CD4-positive, alpha-beta memory T cell (primary cell): ENCODE measurements around the gene MICB. TPM values are rescaled to one million over a fixed set of nuclear protein-coding genes. Genes with fewer than 3 reads are reported as not detected.

Experiments
- CTCF ChIA-PET: fragments of 350-600 bp; sonication (Branson Sonifier 250); formaldehyde crosslinking; loops from one replicate; lab custom pipeline; 2021; ENCODE audit warnings: inconsistent platforms; ENCODE audit not compliant: partially characterized antibody; lab: Charles Lee
- POLR2A ChIA-PET: fragments of 350-600 bp; sonication (Branson Sonifier 250); formaldehyde crosslinking; loops from one replicate; lab custom pipeline; 2021; ENCODE audit not compliant: partially characterized antibody; lab: Charles Lee
- DNase-seq, 5 donors: peaks; one replicate each; pipeline versions ENCODE4 v3.0.0 to v3.0.0-alpha.2; 2020 to 2022; ENCODE audit warnings: mixed read lengths in 1 of 5
- H3K27ac ChIP-seq: one replicate; pipeline ENCODE4 v1.7.0; 2013; ENCODE audit warnings: low read depth, low read length
- H3K27me3 ChIP-seq: 2 replicates; pipeline ENCODE4 v1.7.0; 2013; ENCODE audit warnings: mild to moderate bottlenecking, low read length, moderate library complexity; ENCODE audit not compliant: insufficient read depth
- H3K36me3 ChIP-seq: 2 replicates; pipeline ENCODE4 v1.7.0; 2013; ENCODE audit warnings: mild to moderate bottlenecking, low read length, moderate library complexity; ENCODE audit not compliant: insufficient read depth
- H3K4me1 ChIP-seq: 2 replicates; pipeline ENCODE4 v1.7.0; 2013; ENCODE audit warnings: mild to moderate bottlenecking, low read length, moderate library complexity; ENCODE audit not compliant: insufficient read depth
- H3K4me3 ChIP-seq, 2 donors: one replicate each; pipeline ENCODE4 v1.7.0; 2013; ENCODE audit warnings: low read length in 2 of 2, mild to moderate bottlenecking in 1 of 2
- H3K9me3 ChIP-seq, 2 donors: one replicate each; pipeline ENCODE4 v1.7.0; 2013; ENCODE audit warnings: low read length in 2 of 2, control low read depth in 1 of 2; ENCODE audit not compliant: control insufficient read depth in 1 of 2
- H3K27ac Mint-ChIP-seq, 7 donors: one replicate each; pipeline ENCODE4 v1.8.0; 2020 to 2021; ENCODE audit warnings: mixed read lengths in 7 of 7, mild to moderate bottlenecking in 6 of 7, inconsistent platforms in 3 of 7, moderate library complexity in 3 of 7
- H3K27me3 Mint-ChIP-seq, 2 donors: one replicate each; pipeline ENCODE4 v1.8.0; 2020 to 2021; ENCODE audit warnings: mixed read lengths in 2 of 2
- H3K36me3 Mint-ChIP-seq, 2 donors: one replicate each; pipeline ENCODE4 v1.8.0; 2020 to 2021; ENCODE audit warnings: mixed read lengths in 2 of 2, inconsistent platforms in 1 of 2, mild to moderate bottlenecking in 1 of 2
- H3K4me1 Mint-ChIP-seq, 4 donors: one replicate each; pipeline ENCODE4 v1.8.0; 2020 to 2021; ENCODE audit warnings: mixed read lengths in 4 of 4, mild to moderate bottlenecking in 1 of 4
- H3K4me3 Mint-ChIP-seq, 8 donors: one replicate each; pipeline ENCODE4 v1.8.0; 2020 to 2021; ENCODE audit warnings: mixed read lengths in 8 of 8, mild to moderate bottlenecking in 7 of 8, moderate library complexity in 6 of 8, inconsistent platforms in 3 of 8
- H3K9me3 Mint-ChIP-seq, 8 donors: one replicate each; pipeline ENCODE4 v1.8.0; 2020 to 2021; ENCODE audit warnings: mixed read lengths in 8 of 8, mild to moderate bottlenecking in 5 of 8, inconsistent platforms in 3 of 8, moderate library complexity in 1 of 8
- intact Hi-C: fragments of 100-400 bp; cut with micrococcal nuclease; formaldehyde crosslinking; loops from one replicate; pipeline ENCODE4 v1.15.1; 2023
- polyA plus RNA-seq, 2 donors: library from polyadenylated mRNA; unstranded; fragments of 300-500 nt; fragmentation: Illumina TruSeq; gene quantifications; one replicate each; pipeline ENCODE4 v1.2.3, GENCODE V29; 2021
- total RNA-seq, 2 experiments: library from RNA; stranded (reverse); gene quantifications; one replicate each; pipeline ENCODE4 v1.2.3, GENCODE V29; 2021

The MICB gene
- total and polyA plus RNA-seq, 4 experiments from 2014 or later = 8.0 to 26.3 (median 16.5) TPM

DNA sequence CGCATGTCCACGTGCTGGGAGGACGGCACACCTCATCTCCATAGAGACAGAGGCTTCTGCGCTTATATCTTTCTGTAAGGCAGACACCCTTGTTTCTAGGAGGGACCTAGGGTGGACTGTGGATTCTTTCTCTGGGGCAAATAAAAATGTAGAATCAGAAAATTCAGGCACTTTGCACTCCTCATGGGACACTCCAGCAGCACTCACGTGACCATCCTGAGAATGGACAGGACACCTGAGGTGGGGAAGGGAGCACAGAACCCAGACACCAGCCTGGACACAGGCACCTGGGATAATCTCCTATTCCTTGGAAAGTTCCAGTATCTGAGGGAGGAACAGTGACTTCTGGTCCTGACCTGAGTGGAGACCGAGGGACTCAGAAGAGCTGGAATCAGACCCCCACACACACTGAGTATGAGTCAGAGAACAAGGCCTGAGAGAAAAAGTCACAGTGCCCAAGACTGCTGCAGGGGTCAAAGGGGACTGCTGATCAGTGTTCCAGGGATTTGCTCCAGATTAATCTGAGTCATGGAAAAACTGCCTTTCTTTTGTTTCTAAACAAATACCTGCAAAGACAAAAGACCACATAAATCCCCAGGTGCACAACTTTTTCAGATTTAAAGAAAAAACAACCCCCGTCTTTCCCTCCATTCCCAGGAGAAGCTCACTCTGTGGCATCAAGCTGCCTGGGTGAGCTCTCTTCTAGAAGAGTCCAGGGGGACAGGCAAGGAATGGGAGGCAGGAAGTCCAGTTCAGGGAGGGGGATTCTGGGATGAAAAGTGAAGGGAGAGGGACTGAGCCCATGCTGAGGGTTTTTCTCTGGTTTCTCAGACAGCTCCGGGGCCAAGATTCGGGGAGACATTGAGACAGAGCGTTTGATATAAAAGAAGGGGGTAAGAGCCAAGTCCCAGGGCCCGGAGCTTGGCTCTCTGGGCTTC, 35.6 kb upstream of the MICB start:
- H3K9me3 ChIP-seq = no peaks in the 10 kb centered on the region
- no peak for DNase-seq
- H3K4me1 ChIP-seq = peaks cover 46% of the 10 kb centered on the region
- Mint-ChIP-seq H3K4me1 (peaks cover 39 to 64% (median 52%) of the 10 kb centered on the region in 4 donors), H3K9me3 (peaks cover 0 to 1% (median 0%) of the 10 kb centered on the region in 8 donors), H3K27ac (peak overlapping the region; percentile 99 to 100 (median 100)), H3K36me3 (peaks cover 18 to 47% of the 10 kb centered on the region in 2 donors), H3K4me3 (peak overlapping the region; percentile 97 to 100 (median 100)), H3K27me3 (no peaks in the 10 kb centered on the region)
- no peaks in the 10 kb centered on the region for H3K27me3 ChIP-seq
- peak overlapping the region; percentile 99 for H3K27ac ChIP-seq
- intact Hi-C loops = no loop called here
- peaks cover 5% of the 10 kb centered on the region for H3K36me3 ChIP-seq
- H3K4me3 ChIP-seq = peak overlapping the region; percentile 82 to 85
- CTCF ChIA-PET = interaction anchor here (0.8 to 1.7 kb wide), 5 partner anchors 10 to 333 kb away, joined by 3 to 5 read pairs (median 3); no protein-coding TSS in a partner anchor
- POLR2A ChIA-PET = interaction anchor here (0.7 to 3.7 kb wide), 20 partner anchors 9 to 510 kb away, joined by 3 to 33 read pairs (median 4); partner anchors contain the start of genes BAG6, DDX39B, DXO and LTB

DNA sequence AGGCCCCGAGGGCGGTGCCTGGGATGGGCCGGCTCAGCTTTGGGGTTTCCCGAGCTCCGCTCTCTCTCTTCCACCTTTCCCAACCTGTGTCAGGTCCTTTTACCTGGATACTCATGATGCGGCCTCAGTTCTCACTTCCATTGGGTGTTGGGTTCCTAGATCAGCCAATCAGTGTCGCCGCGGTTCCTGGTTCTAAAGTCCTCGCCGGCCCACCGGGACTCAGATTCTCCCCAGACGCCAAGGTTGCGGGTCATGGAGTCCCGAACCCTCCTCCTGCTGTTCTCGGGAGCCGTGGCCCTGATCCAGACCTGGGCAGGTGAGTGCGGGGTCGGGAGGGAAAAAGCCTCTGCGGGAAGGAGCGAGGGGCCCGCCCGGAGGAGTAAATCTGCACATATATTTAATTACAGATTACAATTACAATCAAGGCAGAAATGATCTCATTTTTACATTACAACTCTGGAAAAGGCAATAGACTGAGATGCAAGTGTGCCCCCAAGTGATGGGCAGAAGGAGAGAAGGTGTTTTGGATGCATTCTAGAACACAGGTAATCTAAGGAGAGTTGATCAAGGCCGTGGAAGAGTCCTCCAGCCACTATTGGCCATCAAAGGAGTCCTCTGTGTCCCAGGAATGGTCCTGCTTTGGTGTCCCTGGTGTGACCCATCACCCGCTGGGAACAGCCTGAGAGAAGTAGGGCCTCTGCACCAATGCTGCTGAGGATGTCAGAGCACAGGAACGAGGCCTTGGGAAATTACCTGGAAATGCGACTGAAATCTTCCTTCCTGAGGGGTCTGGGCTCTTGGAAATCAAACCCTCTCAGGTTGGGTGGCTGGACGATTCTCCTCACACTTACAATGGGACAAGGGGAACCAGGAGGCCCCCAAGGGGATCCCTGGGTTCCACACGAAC, 34.7 kb upstream of the MICB start:
- Mint-ChIP-seq H3K27me3 (no peaks in the 10 kb centered on the region), H3K4me3 (peak overlapping the region; percentile 97 to 100 (median 100)), H3K9me3 (peaks cover 0 to 1% (median 0%) of the 10 kb centered on the region in 8 donors), H3K27ac (peak overlapping the region; percentile 99 to 100 (median 100)), H3K4me1 (peaks cover 47 to 73% (median 60%) of the 10 kb centered on the region in 4 donors), H3K36me3 (peaks cover 18 to 57% of the 10 kb centered on the region in 2 donors)
- intact Hi-C loops = loop anchor here (1.0 kb wide), 1 partner anchor 30 kb away; no protein-coding TSS in a partner anchor
- Histone ChIP-seq H3K4me3 (peak overlapping the region; percentile 82 to 85), H3K4me1 (peaks cover 55% of the 10 kb centered on the region), H3K27me3 (no peaks in the 10 kb centered on the region), H3K9me3 (no peaks in the 10 kb centered on the region), H3K36me3 (peaks cover 5% of the 10 kb centered on the region), H3K27ac (peak overlapping the region; percentile 99)
- ChIA-PET CTCF (interaction anchor here (0.8 to 1.7 kb wide), 5 partner anchors 9 to 333 kb away, joined by 3 to 5 read pairs (median 3); no protein-coding TSS in a partner anchor), POLR2A (interaction anchor here (0.6 to 3.7 kb wide), 21 partner anchors 8 to 509 kb away, joined by 3 to 33 read pairs (median 4); partner anchors contain the start of genes BAG6, DDX39B, DXO and LTB)
- DNase-seq = peak; percentile 91 to 96 (median 94)

DNA sequence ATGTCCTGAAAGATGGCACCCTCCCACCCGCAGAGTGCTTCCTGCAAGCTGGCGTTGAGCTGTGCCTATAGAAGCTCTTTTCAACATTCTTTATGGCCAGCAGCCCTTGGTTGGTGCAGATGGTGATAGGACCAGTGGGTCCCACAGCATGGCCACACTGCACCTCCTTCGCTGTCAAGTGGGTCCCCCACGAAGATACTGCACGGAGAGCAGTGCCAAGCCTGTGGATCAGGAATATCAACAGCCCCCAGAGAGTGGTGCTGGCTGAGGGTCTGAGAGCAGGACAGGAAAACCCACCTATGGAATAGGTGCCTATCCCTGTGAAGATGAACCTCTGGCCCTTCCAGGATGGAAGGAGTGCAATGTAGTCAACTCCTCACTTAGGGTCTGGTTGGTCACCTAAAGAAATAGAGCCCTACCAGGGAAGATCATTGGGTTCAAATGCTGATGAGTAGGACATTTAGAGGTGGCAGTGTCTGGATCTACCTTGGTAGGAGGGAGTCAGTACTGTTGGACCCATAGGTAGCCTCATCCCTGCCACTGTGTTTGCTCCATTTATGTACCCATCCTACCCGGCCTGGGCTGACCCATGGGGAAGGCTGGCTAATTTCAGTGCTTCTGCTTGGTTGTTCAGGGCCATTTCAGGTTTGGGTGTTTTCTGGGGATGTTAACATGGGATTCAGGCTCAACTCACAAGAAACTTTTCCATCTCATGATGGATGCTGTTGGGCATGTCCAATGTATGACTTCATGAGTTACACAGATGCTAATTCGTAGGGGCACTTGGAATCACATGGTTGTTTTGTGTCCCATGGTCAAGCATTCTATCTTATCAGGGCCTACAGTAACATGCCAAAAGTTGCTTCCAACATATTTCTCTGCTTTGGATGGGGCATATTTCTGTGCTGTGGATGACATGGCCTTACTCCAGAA, 33.4 kb upstream of the MICB start:
- Mint-ChIP-seq H3K4me1 (peaks cover 58 to 86% (median 72%) of the 10 kb centered on the region in 4 donors), H3K27ac (peak overlapping the region; percentile 99 to 100 (median 100)), H3K36me3 (peaks cover 18 to 62% of the 10 kb centered on the region in 2 donors), H3K9me3 (peaks cover 0 to 1% (median 0%) of the 10 kb centered on the region in 8 donors), H3K4me3 (peak overlapping the region; percentile 97 to 100 (median 100)), H3K27me3 (no peaks in the 10 kb centered on the region)
- CTCF ChIA-PET = no interaction called here
- intact Hi-C loops = no loop called here
- H3K27ac ChIP-seq = peak overlapping the region; percentile 99
- POLR2A ChIA-PET = interaction anchor here (0.6 to 3.7 kb wide), 5 partner anchors 30 to 370 kb away, joined by 3 to 33 read pairs (median 3); partner anchors contain the start of gene DDX39B
- H3K4me1 ChIP-seq = peaks cover 68% of the 10 kb centered on the region
- no peaks in the 10 kb centered on the region for H3K27me3 ChIP-seq
- peaks cover 5% of the 10 kb centered on the region for H3K36me3 ChIP-seq
- H3K9me3 ChIP-seq = no peaks in the 10 kb centered on the region
- peak overlapping the region; percentile 82 to 85 for H3K4me3 ChIP-seq
- no peak for DNase-seq

DNA sequence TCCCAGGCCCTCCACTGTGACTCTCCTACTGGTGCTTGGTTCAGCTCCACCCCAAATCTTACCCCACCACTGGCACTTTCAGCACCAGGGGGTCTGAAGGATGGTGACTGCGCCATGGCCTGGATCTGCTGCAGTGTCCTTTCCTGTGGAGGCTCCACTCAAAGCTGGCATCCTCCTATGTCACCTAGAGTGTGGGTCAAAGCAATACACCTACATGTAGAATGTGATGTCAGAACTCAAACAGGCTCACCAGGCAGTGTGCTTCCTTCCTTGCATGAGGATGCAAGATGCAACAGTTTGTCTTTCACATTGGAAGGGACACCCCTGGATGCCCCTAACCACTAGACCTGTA, 32.8 kb upstream of the MICB start:
- intact Hi-C loops = no loop called here
- POLR2A ChIA-PET = interaction anchor here (1.5 kb wide), 1 partner anchor 76 kb away, joined by 4 read pairs; the partner anchor contains the start of gene DDX39B
- peaks cover 5% of the 10 kb centered on the region for H3K36me3 ChIP-seq
- H3K27me3 ChIP-seq = no peaks in the 10 kb centered on the region
- H3K9me3 Mint-ChIP-seq = peaks cover 0 to 1% (median 0%) of the 10 kb centered on the region in 8 donors
- no peak for DNase-seq
- no peaks in the 10 kb centered on the region for H3K9me3 ChIP-seq
- H3K27ac Mint-ChIP-seq = peak overlapping the region; percentile 80 to 100 (median 99)
- H3K27ac ChIP-seq = peak overlapping the region; percentile 99
- peaks cover 18 to 67% of the 10 kb centered on the region in 2 donors for H3K36me3 Mint-ChIP-seq
- H3K4me1 ChIP-seq = peaks cover 75% of the 10 kb centered on the region
- no peaks in the 10 kb centered on the region for H3K27me3 Mint-ChIP-seq
- H3K4me1 Mint-ChIP-seq = peaks cover 63 to 93% (median 78%) of the 10 kb centered on the region in 4 donors
- H3K4me3 Mint-ChIP-seq = peak overlapping the region; percentile 97 to 100 (median 100)
- H3K4me3 ChIP-seq = peak overlapping the region; percentile 82 to 85
- CTCF ChIA-PET = interaction anchor here (1.2 kb wide), 1 partner anchor 11 kb away, joined by 3 read pairs; no protein-coding TSS in a partner anchor

DNA sequence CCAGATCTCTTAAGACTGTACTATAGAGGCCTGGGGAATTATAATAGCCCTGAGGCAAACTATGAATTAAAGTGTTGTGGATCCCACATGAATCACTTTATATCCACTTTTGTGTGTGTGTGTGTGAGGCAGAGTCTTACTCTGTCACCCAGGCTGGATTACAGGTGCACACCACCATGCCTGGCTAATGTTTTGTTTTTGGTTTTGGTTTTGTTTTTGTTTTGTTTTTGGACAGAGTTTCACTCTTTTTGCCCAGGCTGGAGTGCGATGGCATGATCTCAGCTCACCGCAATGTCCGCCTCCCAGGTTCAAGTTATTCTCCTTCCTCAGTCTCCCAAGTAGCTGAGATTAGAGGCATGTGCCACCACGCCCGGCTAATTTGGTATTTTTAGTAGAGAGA, 32.2 kb upstream of the MICB start:
- intact Hi-C loops = no loop called here
- ChIA-PET CTCF (interaction anchor here (1.2 kb wide), 1 partner anchor 11 kb away, joined by 3 read pairs; no protein-coding TSS in a partner anchor), POLR2A (interaction anchor here (1.6 kb wide), 1 partner anchor 24 kb away, joined by 3 read pairs; no protein-coding TSS in a partner anchor)
- peaks cover 18 to 71% of the 10 kb centered on the region in 2 donors for H3K36me3 Mint-ChIP-seq
- peak in 1 of 5 donors; percentile 37 for DNase-seq
- peaks cover 68 to 97% (median 83%) of the 10 kb centered on the region in 4 donors for H3K4me1 Mint-ChIP-seq
- Histone ChIP-seq H3K9me3 (no peaks in the 10 kb centered on the region), H3K27ac (peak overlapping the region; percentile 99), H3K36me3 (peaks cover 5% of the 10 kb centered on the region), H3K4me3 (peak overlapping the region; percentile 82 to 85), H3K27me3 (no peaks in the 10 kb centered on the region), H3K4me1 (peaks cover 80% of the 10 kb centered on the region)
- no peaks in the 10 kb centered on the region for H3K27me3 Mint-ChIP-seq
- H3K9me3 Mint-ChIP-seq = peaks cover 0 to 1% (median 0%) of the 10 kb centered on the region in 8 donors
- H3K4me3 Mint-ChIP-seq = peak overlapping the region; percentile 97 to 100 (median 100)
- H3K27ac Mint-ChIP-seq = peak overlapping the region; percentile 80 to 100 (median 99)
